NCI-H2227 (cell line): Measurements from ENCODE around the gene PARVG.

Experiments used
- DNase-seq: peaks from one replicate; lab custom pipeline; 2025; ENCODE audit not compliant: unreplicated experiment; lab: John Stamatoyannopoulos, UW

The PARVG gene

GRCh38 chr22:44195189-44195871 lies 14.6 kb downstream of the PARVG start:
- no peak for DNase-seq

- DNase-seq, result no peak
Observed at GRCh38 chr22:44196241-44196640, 15.5 kb downstream of the PARVG start.

- no peak for DNase-seq
Observed at GRCh38 chr22:44196731-44197131, 16.0 kb downstream of the PARVG start.

- DNase-seq, result no peak
Observed at GRCh38 chr22:44197271-44197670, 16.5 kb downstream of the PARVG start.

- no peak for DNase-seq
Observed at GRCh38 chr22:44199164-44199563, 18.4 kb downstream of the PARVG start.

- no peak for DNase-seq
Observed at GRCh38 chr22:44199866-44200265, 19.1 kb downstream of the PARVG start.

- no peak for DNase-seq
Observed at GRCh38 chr22:44200451-44200850, 19.7 kb downstream of the PARVG start.

GRCh38 chr22:44200855-44201550 lies 20.3 kb downstream of the PARVG start:
- no peak for DNase-seq

- no peak for DNase-seq
Observed at GRCh38 chr22:44201665-44202064, 20.9 kb downstream of the PARVG start.

GRCh38 chr22:44202261-44202789 lies 21.6 kb downstream of the PARVG start:
- peak; percentile 40 for DNase-seq

GRCh38 chr22:44203203-44203602 lies 22.5 kb downstream of the PARVG start:
- no peak for DNase-seq

- DNase-seq, result no peak
Observed at GRCh38 chr22:44204739-44205515, 24.2 kb downstream of the PARVG start.

GRCh38 chr22:44205516-44206329 lies 25.0 kb downstream of the PARVG start:
- DNase-seq, result no peak

- DNase-seq, result no peak
Observed at GRCh38 chr22:44206330-44206645, 25.6 kb downstream of the PARVG start.

- no peak for DNase-seq
Observed at GRCh38 chr22:44206696-44207095, 26.0 kb downstream of the PARVG start.

GRCh38 chr22:44207173-44207980 lies 26.7 kb downstream of the PARVG start:
- DNase-seq, result no peak

GRCh38 chr22:44207981-44208317 lies 27.2 kb downstream of the PARVG start:
- no peak for DNase-seq

GRCh38 chr22:44209343-44209742 lies 28.6 kb downstream of the PARVG start:
- no peak for DNase-seq

GRCh38 chr22:44210722-44211121 lies 30.0 kb downstream of the PARVG start:
- DNase-seq, result no peak

GRCh38 chr22:44211256-44211945 lies 30.7 kb downstream of the PARVG start:
- DNase-seq, result no peak
